IMR-90 (cell line): ENCODE data around the gene BHLHE23. TPM values are rescaled to one million over a fixed set of nuclear protein-coding genes. Genes with fewer than 3 reads are reported as not detected.

ENCODE experiments used
- ATAC-seq: fragments of 200-7000 bp; cut with Tn5 transposase; 2 replicates; pipeline ENCODE4 v1.9.1; 2020; ENCODE audit warnings: low read depth, mild to moderate bottlenecking, moderate library complexity
- BruUV-seq: library from RNA; stranded (reverse); fragments of 400-500 nt; replicated peaks from 2 replicates; lab custom pipeline; 2021; lab: Mats Ljungman, UMichigan
- CTCF ChIA-PET: fragments of 300-600 bp; formaldehyde crosslinking; extraction: SDS; loops from one replicate; lab custom pipeline; 2021; ENCODE audit warnings: antibody characterized with exemption; lab: Yijun Ruan, JAX
- POLR2A ChIA-PET: fragments of 300-600 bp; sonication (Branson Sonifier 250); formaldehyde crosslinking; loops from one replicate; lab custom pipeline; 2022; ENCODE audit warnings: antibody characterized with exemption; ENCODE audit not compliant: unreplicated experiment; lab: Charles Lee
- DNase-seq: peaks from one replicate; pipeline ENCODE4 v3.0.0; 2013
- H2AFZ ChIP-seq: replicated peaks from 2 replicates; pipeline ENCODE3; 2013; ENCODE audit warnings: low read length, mild to moderate bottlenecking; ENCODE audit not compliant: poor library complexity
- H2AK5ac ChIP-seq: 2 replicates; pipeline ENCODE4 v1.6.1; 2013; ENCODE audit warnings: low read depth, low read length, inconsistent platforms
- H2AK9ac ChIP-seq: replicated peaks from 2 replicates; pipeline ENCODE3; 2013; ENCODE audit warnings: mild to moderate bottlenecking, low read depth, low read length, moderate library complexity; ENCODE audit not compliant: poor library complexity
- H2BK120ac ChIP-seq: 2 replicates; pipeline ENCODE4 v1.6.1; 2013; ENCODE audit warnings: low read depth, low read length, inconsistent platforms
- H2BK15ac ChIP-seq: 3 replicates; pipeline ENCODE4 v1.6.1; 2013; ENCODE audit warnings: low read depth, low read length, inconsistent platforms
- H2BK20ac ChIP-seq: 2 replicates; pipeline ENCODE4 v1.6.1; 2013; ENCODE audit warnings: low read depth, mild to moderate bottlenecking, inconsistent platforms, low read length, moderate library complexity
- H2BK5ac ChIP-seq: 2 replicates; pipeline ENCODE4 v1.6.1; 2013; ENCODE audit warnings: mild to moderate bottlenecking, low read depth, low read length, inconsistent platforms; ENCODE audit not compliant: poor library complexity, severe bottlenecking
- H3K14ac ChIP-seq: replicated peaks from 2 replicates; pipeline ENCODE4 v1.6.1; 2013; ENCODE audit warnings: low read depth, low read length, inconsistent platforms
- H3K18ac ChIP-seq: 2 replicates; pipeline ENCODE4 v1.6.1; 2013; ENCODE audit warnings: low read depth, low read length, control low read depth
- H3K23ac ChIP-seq: 2 replicates; pipeline ENCODE4 v1.6.1; 2013; ENCODE audit warnings: low read depth, low read length, inconsistent platforms
- H3K27ac ChIP-seq: 2 replicates; pipeline ENCODE4 v1.5.1; 2013; ENCODE audit warnings: mild to moderate bottlenecking, control low read depth, low read length; ENCODE audit not compliant: insufficient read depth
- H3K27me3 ChIP-seq: 2 replicates; pipeline ENCODE4 v1.6.1; 2013; ENCODE audit warnings: low read length; ENCODE audit not compliant: control insufficient read depth, insufficient read depth
- H3K36me3 ChIP-seq: 2 replicates; pipeline ENCODE4 v1.6.1; 2013; ENCODE audit warnings: low read length, mixed read lengths; ENCODE audit not compliant: control insufficient read depth, insufficient read depth
- H3K4ac ChIP-seq: 2 replicates; pipeline ENCODE4 v1.6.1; 2013; ENCODE audit warnings: low read depth, low read length, inconsistent platforms
- H3K4me1 ChIP-seq: 2 replicates; pipeline ENCODE4 v1.6.1; 2013; ENCODE audit warnings: low read length, mixed read lengths; ENCODE audit not compliant: control insufficient read depth, insufficient read depth
- H3K4me2 ChIP-seq: 2 replicates; pipeline ENCODE4 v1.6.1; 2013; ENCODE audit warnings: low read depth, mild to moderate bottlenecking, control low read depth, low read length, moderate library complexity
- H3K4me3 ChIP-seq: 2 replicates; pipeline ENCODE4 v1.5.1; 2013; ENCODE audit warnings: low read depth, mild to moderate bottlenecking, control low read depth, low read length, moderate library complexity; ENCODE audit not compliant: insufficient read depth
- H3K56ac ChIP-seq: 2 replicates; pipeline ENCODE4 v1.6.1; 2013; ENCODE audit warnings: low read length, inconsistent platforms; ENCODE audit not compliant: insufficient read depth; ENCODE audit errors: extremely low read depth
- H3K79me1 ChIP-seq, 2 experiments: 2 replicates each; pipeline ENCODE4 v1.6.1; 2013; ENCODE audit warnings: low read length in 2 of 2, inconsistent platforms in 1 of 2, low read depth in 1 of 2
- H3K9ac ChIP-seq: 2 replicates; pipeline ENCODE4 v1.6.1; 2013; ENCODE audit warnings: low read depth, low read length, control low read depth
- H3K9me1 ChIP-seq: 2 replicates; pipeline ENCODE4 v1.6.1; 2013; ENCODE audit warnings: low read length, inconsistent platforms; ENCODE audit not compliant: insufficient read depth
- H3K9me3 ChIP-seq: 2 replicates; pipeline ENCODE4 v1.6.1; 2013; ENCODE audit warnings: low read length; ENCODE audit not compliant: control insufficient read depth, insufficient read depth
- H4K20me1 ChIP-seq: 2 replicates; pipeline ENCODE4 v1.6.1; 2013; ENCODE audit warnings: low read length, inconsistent platforms; ENCODE audit not compliant: insufficient read depth
- H4K5ac ChIP-seq: 2 replicates; pipeline ENCODE4 v1.6.1; 2013; ENCODE audit warnings: mild to moderate bottlenecking, low read depth, low read length, control low read depth
- H4K8ac ChIP-seq, 2 experiments: 2 replicates each; pipeline ENCODE4 v1.6.1; 2013; ENCODE audit warnings: low read depth in 2 of 2, low read length in 2 of 2, control low read depth in 1 of 2, inconsistent platforms in 1 of 2
- H4K91ac ChIP-seq: 2 replicates; pipeline ENCODE4 v1.6.1; 2013; ENCODE audit warnings: low read depth, low read length, inconsistent platforms; ENCODE audit not compliant: insufficient read depth
- BHLHE40 ChIP-seq: fragments of 150-350 bp; IDR thresholded peaks from 2 replicates; pipeline ENCODE4 v1.6.1; 2016; ENCODE audit warnings: mild to moderate bottlenecking, low read depth, low read length
- CEBPB ChIP-seq: IDR thresholded peaks from 2 replicates; pipeline ENCODE4 v1.6.1; 2012; ENCODE audit warnings: low read depth, low read length, improper control_type of control experiment
- CHD1 ChIP-seq: IDR thresholded peaks from 2 replicates; pipeline ENCODE4 v1.6.1; 2012; ENCODE audit warnings: low read depth, low read length, improper control_type of control experiment
- FOS ChIP-seq: fragments of 150-350 bp; IDR thresholded peaks from 2 replicates; pipeline ENCODE4 v1.6.1; 2016; ENCODE audit warnings: low read depth, low read length
- MAFK ChIP-seq: IDR thresholded peaks from 2 replicates; pipeline ENCODE4 v1.6.1; 2012; ENCODE audit warnings: low read depth, low read length, improper control_type of control experiment
- MAZ ChIP-seq: IDR thresholded peaks from 2 replicates; pipeline ENCODE4 v1.6.1; 2012; ENCODE audit warnings: low read depth, mild to moderate bottlenecking, low read length, improper control_type of control experiment, moderate library complexity, borderline replicate concordance
- MXI1 ChIP-seq: IDR thresholded peaks from 2 replicates; pipeline ENCODE4 v1.6.1; 2012; ENCODE audit warnings: low read depth, mild to moderate bottlenecking, low read length, moderate library complexity, borderline replicate concordance
- NFE2L2 ChIP-seq: fragments of 150-350 bp; IDR thresholded peaks from 2 replicates; pipeline ENCODE4 v1.6.1; 2016; ENCODE audit warnings: low read depth, mild to moderate bottlenecking, low read length
- POLR2A ChIP-seq: IDR thresholded peaks from 2 replicates; pipeline ENCODE4 v1.6.1; 2012; ENCODE audit warnings: mild to moderate bottlenecking, low read depth, low read length
- RAD21 ChIP-seq: IDR thresholded peaks from 2 replicates; pipeline ENCODE4 v1.6.1; 2012; ENCODE audit warnings: low read length, improper control_type of control experiment
- RCOR1 ChIP-seq: IDR thresholded peaks from 2 replicates; pipeline ENCODE4 v1.6.1; 2012; ENCODE audit warnings: mild to moderate bottlenecking, low read length, improper control_type of control experiment; ENCODE audit not compliant: insufficient replicate concordance
- RFX5 ChIP-seq: IDR thresholded peaks from 2 replicates; pipeline ENCODE4 v1.8.0; 2012; ENCODE audit warnings: low read depth, mild to moderate bottlenecking, low read length, moderate library complexity
- SMC3 ChIP-seq: fragments of 150-350 bp; IDR thresholded peaks from 2 replicates; pipeline ENCODE4 v1.6.1; 2016; ENCODE audit warnings: low read depth, mild to moderate bottlenecking, antibody characterized with exemption, low read length, moderate library complexity
- WGBS, 2 experiments: methylation state at CpG; one replicate each; pipeline versions ENCODE4 v1.1.5 to v1.1.7; 2013; ENCODE audit warnings: missing lambda C conversion rate in 2 of 2; ENCODE audit not compliant: insufficient read length in 1 of 2; ENCODE audit errors: extremely low coverage in 2 of 2; 5-methylcytosine and 5-hydroxymethylcytosine counted together
- dilution Hi-C: fragments of 300-500 bp; cut with HindIII; formaldehyde crosslinking; loops from one replicate; pipeline ENCODE4 v1.14.3; 2018; ENCODE audit warnings: low sequenced_read_pairs; ENCODE audit not compliant: unreplicated experiment
- in situ Hi-C: fragments of 300-500 bp; cut with MboI; formaldehyde crosslinking; loops from 3 replicates; pipeline ENCODE4 v1.14.3; 2019; ENCODE audit warnings: low sequenced_read_pairs, inconsistent platforms, mixed read lengths
- intact Hi-C: fragments of 100-400 bp; cut with micrococcal nuclease; formaldehyde crosslinking; loops from 2 replicates; pipeline ENCODE4 v1.10.0; 2022
- polyA plus RNA-seq, 3 experiments: library from polyadenylated mRNA; depleted of rRNA; stranded (reverse); fragments of >200 nt; gene quantifications; 2 replicates each; pipeline ENCODE4 v1.2.3, GENCODE V29; 2012; ENCODE audit warnings: low replicate concordance in 1 of 3
- total RNA-seq: library from RNA; depleted of rRNA; stranded (reverse); fragments of >200 nt; gene quantifications from 2 replicates; pipeline ENCODE4 v1.2.3, GENCODE V29; 2012
- TF ChIP-seq, protein P1 (sequence below): fragments of 150-350 bp; IDR thresholded peaks from 2 replicates; pipeline ENCODE4 v1.6.1; 2016; ENCODE audit warnings: low read depth, mild to moderate bottlenecking, low read length, moderate library complexity, borderline replicate concordance
- TF ChIP-seq, protein P2 (sequence below): fragments of 150-350 bp; IDR thresholded peaks from 2 replicates; pipeline ENCODE4 v1.6.1; 2017; ENCODE audit warnings: mild to moderate bottlenecking, antibody characterized with exemption, low read length, low read depth
- TF ChIP-seq, protein P3 (sequence below): conservative IDR thresholded peaks from 2 replicates; pipeline ENCODE4 v1.5.1; 2012; ENCODE audit warnings: mild to moderate bottlenecking, low read depth, low read length, improper control_type of control experiment

BHLHE23 gene
- total and polyA plus RNA-seq, 2 of the 4 experiments (the other 2 are of a cell fraction), result not detected

DNA sequence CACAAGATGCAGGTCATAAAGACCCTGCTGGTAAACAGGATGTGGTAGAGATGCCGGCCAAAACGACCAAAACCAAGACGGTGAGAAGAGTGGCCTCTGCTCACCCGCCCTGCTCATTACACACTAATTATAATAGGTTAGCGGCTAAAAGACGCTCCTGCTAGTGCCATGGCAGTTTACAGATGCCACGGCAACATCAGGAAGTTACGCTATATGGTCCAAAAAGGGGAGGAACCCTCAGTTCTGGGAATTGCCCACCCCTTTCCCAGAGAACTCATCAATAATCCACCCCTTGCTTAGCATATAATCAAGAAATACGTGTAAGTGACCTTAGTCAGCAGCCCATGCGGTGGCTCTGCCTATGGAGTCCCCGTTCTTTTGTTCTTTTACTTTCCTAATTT, 17.6 kb downstream of the BHLHE23 start:
- POLR2A ChIA-PET, result no interaction called here
- H3K9ac ChIP-seq, result no peak overlapping the region

More for the DNA sequence above, 17.6 kb downstream of the BHLHE23 start:
- ATAC-seq, result no peak
- Histone ChIP-seq H3K14ac (no peak overlapping the region), H2AFZ (no peak overlapping the region), H3K23ac (no peak overlapping the region), H3K79me1 (no peaks in the 10 kb centered on the region), H3K36me3 (no peaks in the 10 kb centered on the region), H3K4me3 (no peak overlapping the region), H3K4ac (no peak overlapping the region), H2BK20ac (no peak overlapping the region), H3K27ac (no peak overlapping the region), H3K18ac (no peak overlapping the region), H2BK15ac (no peak overlapping the region), H4K20me1 (no peaks in the 10 kb centered on the region), H2AK5ac (no peak overlapping the region), H4K8ac (no peak overlapping the region), H3K27me3 (peaks cover 61% of the 10 kb centered on the region), H4K91ac (no peak overlapping the region), H3K4me1 (no peaks in the 10 kb centered on the region), H2AK9ac (no peak overlapping the region), H3K56ac (no peak overlapping the region), H3K9me3 (no peaks in the 10 kb centered on the region), H3K4me2 (no peak overlapping the region; the same call in 1 of the 2 replicates), H2BK120ac (no peak overlapping the region), H4K5ac (no peak overlapping the region), H3K9me1 (no peaks in the 10 kb centered on the region), H2BK5ac (no peak overlapping the region)
- in situ Hi-C loops (no loop called here), intact Hi-C loops (no loop called here), dilution Hi-C loops (no loop called here)
- no TSS peak for BruUV-seq
- DNase-seq, result no peak
- 67% methylated on average over 3 of the region's 11 CpGs; no CpG with 5 or more reads in 1 of the 2 experiments for WGBS, 2 experiments
- CTCF ChIA-PET, result no interaction called here
- no peak for TF ChIP-seq CHD1
- TF ChIP-seq FOS, result no peak
- TF ChIP-seq MAZ, result no peak
- TF ChIP-seq POLR2A, result no peak
- no peak for TF ChIP-seq RFX5
- TF ChIP-seq, protein P1, sequence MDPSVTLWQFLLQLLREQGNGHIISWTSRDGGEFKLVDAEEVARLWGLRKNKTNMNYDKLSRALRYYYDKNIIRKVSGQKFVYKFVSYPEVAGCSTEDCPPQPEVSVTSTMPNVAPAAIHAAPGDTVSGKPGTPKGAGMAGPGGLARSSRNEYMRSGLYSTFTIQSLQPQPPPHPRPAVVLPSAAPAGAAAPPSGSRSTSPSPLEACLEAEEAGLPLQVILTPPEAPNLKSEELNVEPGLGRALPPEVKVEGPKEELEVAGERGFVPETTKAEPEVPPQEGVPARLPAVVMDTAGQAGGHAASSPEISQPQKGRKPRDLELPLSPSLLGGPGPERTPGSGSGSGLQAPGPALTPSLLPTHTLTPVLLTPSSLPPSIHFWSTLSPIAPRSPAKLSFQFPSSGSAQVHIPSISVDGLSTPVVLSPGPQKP, result no peak
- TF ChIP-seq NFE2L2, result no peak
- no peak for TF ChIP-seq SMC3
- TF ChIP-seq, protein P2, sequence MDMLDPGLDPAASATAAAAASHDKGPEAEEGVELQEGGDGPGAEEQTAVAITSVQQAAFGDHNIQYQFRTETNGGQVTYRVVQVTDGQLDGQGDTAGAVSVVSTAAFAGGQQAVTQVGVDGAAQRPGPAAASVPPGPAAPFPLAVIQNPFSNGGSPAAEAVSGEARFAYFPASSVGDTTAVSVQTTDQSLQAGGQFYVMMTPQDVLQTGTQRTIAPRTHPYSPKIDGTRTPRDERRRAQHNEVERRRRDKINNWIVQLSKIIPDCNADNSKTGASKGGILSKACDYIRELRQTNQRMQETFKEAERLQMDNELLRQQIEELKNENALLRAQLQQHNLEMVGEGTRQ, result no peak
- TF ChIP-seq RCOR1, result no peak
- no peak for TF ChIP-seq RAD21
- TF ChIP-seq, protein P3, sequence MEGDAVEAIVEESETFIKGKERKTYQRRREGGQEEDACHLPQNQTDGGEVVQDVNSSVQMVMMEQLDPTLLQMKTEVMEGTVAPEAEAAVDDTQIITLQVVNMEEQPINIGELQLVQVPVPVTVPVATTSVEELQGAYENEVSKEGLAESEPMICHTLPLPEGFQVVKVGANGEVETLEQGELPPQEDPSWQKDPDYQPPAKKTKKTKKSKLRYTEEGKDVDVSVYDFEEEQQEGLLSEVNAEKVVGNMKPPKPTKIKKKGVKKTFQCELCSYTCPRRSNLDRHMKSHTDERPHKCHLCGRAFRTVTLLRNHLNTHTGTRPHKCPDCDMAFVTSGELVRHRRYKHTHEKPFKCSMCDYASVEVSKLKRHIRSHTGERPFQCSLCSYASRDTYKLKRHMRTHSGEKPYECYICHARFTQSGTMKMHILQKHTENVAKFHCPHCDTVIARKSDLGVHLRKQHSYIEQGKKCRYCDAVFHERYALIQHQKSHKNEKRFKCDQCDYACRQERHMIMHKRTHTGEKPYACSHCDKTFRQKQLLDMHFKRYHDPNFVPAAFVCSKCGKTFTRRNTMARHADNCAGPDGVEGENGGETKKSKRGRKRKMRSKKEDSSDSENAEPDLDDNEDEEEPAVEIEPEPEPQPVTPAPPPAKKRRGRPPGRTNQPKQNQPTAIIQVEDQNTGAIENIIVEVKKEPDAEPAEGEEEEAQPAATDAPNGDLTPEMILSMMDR, result no peak
- TF ChIP-seq CEBPB, result no peak
- no peak for TF ChIP-seq MXI1
- TF ChIP-seq MAFK, result no peak
- TF ChIP-seq BHLHE40, result no peak
